LNCaP clone FGC (cell line): ENCODE data around the gene UIMC1.
A peak's percentile ranks its signal among the peaks of the same experiment; 100 is the strongest.
"Not testable (repeated sequence)": the region's sequence is repeated elsewhere in the genome, so short reads cannot be mapped to it uniquely, and the experiment has no call there.

ENCODE experiments used
- DNase-seq: peaks from one replicate; pipeline ENCODE4 v3.0.0-alpha.2; 2011; ENCODE audit warnings: low read depth
- H3K4me3 ChIP-seq: 2 replicates; pipeline ENCODE4 v1.5.1; 2011; ENCODE audit warnings: mild to moderate bottlenecking, low read depth, low read length, control low read depth
- TF ChIP-seq, protein P1 (sequence below): IDR thresholded peaks from 2 replicates; pipeline ENCODE4 v1.5.1; 2012; ENCODE audit warnings: mild to moderate bottlenecking; ENCODE audit not compliant: control insufficient read depth, insufficient read depth; ENCODE audit errors: extremely low read depth

UIMC1 gene

DNA sequence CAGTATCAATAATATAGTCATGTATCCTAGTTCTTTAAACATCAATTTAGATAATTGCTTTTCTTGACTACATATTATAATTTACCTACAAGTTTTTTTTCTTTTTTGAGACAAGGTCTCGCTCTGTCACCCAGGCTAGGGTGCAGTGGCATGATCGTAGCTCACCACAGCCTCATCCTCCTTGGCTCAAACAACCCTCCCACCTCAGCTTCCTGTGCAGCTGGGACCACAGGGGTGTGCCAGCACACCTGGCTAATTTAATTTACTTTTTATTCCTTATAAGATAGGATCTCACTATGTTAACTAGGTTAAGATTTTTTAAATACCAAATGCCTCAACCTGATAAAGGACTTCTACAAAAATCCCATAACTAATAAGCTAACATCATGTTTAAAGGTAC is 21.1 kb downstream of the UIMC1 start:
- TF ChIP-seq, protein P1, sequence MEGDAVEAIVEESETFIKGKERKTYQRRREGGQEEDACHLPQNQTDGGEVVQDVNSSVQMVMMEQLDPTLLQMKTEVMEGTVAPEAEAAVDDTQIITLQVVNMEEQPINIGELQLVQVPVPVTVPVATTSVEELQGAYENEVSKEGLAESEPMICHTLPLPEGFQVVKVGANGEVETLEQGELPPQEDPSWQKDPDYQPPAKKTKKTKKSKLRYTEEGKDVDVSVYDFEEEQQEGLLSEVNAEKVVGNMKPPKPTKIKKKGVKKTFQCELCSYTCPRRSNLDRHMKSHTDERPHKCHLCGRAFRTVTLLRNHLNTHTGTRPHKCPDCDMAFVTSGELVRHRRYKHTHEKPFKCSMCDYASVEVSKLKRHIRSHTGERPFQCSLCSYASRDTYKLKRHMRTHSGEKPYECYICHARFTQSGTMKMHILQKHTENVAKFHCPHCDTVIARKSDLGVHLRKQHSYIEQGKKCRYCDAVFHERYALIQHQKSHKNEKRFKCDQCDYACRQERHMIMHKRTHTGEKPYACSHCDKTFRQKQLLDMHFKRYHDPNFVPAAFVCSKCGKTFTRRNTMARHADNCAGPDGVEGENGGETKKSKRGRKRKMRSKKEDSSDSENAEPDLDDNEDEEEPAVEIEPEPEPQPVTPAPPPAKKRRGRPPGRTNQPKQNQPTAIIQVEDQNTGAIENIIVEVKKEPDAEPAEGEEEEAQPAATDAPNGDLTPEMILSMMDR: no peak
- no peak for DNase-seq
- no peak overlapping the region for H3K4me3 ChIP-seq

DNA sequence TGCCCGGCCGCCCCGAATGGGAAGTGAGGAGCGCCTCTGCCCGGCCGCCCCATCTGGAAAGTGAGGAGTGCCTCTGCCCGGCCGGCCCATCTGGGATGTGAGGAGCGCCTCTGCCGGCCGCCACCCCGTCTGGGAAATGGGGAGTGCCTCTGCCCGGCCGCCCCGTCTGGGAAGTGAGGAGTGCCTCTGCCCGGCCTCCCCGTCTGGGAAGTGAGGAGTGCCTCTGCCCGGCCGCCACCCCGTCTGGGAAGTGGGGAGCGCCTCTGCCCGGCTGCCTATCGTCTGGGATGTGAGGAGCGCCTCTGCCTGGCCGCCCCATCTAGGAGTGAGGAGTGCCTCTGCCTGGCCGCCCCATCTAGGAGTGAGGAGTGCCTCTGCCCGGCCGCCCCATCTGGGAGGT is 22.4 kb downstream of the UIMC1 start:
- not testable (repeated sequence) for H3K4me3 ChIP-seq, DNase-seq

DNA sequence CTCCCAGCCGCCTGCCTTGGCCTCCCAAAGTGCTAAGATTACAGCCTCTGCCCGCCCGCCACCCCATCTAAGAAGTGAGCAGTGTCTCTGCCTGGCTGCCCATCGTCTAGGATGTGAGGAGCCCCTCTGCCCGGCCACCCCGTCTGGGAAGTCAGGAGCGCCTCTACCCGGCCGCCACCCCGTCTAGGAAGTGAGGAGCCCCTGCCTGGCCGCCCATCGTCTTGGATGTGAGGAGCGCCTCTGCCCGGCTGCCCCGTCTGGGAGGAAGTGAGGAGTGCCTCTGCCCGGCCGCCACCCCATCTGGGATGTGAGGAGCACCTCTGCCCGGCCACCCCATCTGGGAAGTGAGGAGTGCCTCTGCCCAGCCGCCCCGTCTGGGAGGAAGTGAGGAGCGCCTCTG is 23.0 kb downstream of the UIMC1 start:
- DNase-seq, H3K4me3 ChIP-seq: not testable (repeated sequence)

DNA sequence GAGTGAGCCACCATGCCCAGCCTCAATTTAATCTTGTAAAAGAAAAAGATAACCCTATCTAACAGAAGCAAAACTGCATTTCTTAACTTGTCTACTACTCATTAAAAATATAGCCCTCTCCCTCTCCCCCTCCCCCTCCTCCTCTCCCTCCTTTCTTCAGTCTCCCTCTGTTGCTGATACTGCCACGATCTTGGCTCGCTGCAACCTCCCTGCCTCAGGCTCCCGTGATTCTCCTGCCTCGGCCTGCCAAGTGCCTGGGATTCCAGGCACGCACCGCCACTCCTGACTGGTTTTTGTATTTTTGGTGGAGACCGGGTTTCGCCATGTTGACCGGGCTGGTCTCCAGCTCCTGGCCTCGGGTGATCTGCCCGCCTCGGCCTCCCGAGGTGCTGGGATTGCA is 23.5 kb downstream of the UIMC1 start:
- H3K4me3 ChIP-seq, DNase-seq: not testable (repeated sequence)

DNA sequence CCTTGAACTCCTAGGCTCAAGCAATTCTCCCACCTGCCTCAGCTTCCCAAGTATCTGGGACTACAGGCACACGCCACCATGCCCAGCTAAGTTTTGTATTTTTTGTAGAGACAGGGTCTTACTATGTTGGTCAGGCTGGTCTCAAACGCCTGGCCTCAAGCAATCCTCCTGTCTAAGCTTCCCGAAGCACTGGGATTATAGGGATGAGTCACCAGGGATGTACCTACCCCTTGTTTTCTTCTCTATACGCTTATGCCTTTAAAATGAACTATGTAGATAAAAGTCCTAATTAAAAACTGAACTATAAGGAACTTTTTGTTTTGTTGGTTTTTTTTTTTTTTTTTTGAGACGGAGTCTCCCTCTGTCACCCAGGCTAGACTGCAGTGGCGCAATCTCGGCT is 25.8 kb downstream of the UIMC1 start:
- no peak for DNase-seq
- TF ChIP-seq, protein P1: no peak

DNA sequence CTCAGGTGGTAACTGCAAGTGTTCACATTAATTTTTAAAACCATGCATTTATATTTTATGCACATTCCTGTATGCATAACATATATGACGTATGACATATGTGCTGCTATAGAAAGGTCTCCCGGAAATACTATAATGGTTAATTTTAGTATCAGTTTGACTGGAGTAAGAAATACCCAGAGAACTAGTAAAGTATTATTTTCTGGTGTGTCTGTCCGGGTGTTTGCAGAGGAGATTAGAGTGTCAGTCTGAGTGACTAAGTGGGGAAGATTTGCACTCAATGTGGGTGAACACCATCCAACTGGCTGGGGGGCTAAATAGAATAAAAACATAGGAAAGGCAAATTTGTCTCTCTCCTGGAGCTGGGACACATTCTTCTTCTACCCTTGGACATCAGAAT is 26.9 kb downstream of the UIMC1 start:
- no peak overlapping the region for H3K4me3 ChIP-seq
- DNase-seq: no peak
- TF ChIP-seq, protein P1: no peak

More for the DNA sequence above, 25.8 kb downstream of the UIMC1 start:
- no peak overlapping the region for H3K4me3 ChIP-seq

DNA sequence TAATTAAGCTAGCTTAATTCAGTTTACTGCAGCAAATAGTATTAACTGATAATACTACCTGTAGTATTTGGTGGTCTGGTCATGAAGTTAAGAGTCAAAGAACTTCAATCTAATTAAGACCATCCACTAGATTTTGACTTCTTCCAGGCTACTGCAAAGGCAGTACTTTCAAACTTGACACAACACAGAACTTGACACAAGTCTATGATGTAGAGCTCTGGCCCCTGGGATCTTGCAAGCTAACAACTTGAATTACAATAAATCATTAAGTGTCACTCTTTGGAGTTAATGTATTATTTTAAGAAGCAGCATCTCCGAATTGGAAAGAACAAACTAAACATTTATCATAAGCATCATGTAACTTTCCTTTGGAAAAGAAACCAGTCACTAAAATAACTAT is 40.9 kb downstream of the UIMC1 start:
- TF ChIP-seq, protein P1: no peak
- no peak for DNase-seq
- no peak overlapping the region for H3K4me3 ChIP-seq

DNA sequence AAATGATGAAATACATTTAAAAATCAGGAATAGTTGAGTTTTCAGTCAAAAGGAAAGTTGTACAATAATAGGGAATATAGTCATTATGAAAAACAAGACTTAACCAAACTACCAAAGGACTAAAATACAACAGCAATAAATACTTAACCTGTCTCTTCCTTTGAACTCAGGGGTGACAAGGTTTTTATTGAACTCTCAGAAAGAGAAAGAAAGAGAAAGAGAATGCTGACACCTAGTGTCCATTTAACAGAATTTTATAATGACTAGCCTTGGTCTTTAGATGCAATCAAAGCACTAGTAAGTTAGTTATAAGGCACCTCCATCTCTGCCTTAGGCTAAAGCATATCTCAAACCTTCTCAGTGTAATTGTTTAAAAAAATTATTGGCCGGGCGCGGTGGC is 47.5 kb downstream of the UIMC1 start:
- no peak overlapping the region for H3K4me3 ChIP-seq
- TF ChIP-seq, protein P1: peak; percentile 43
- DNase-seq: peak; percentile 27

DNA sequence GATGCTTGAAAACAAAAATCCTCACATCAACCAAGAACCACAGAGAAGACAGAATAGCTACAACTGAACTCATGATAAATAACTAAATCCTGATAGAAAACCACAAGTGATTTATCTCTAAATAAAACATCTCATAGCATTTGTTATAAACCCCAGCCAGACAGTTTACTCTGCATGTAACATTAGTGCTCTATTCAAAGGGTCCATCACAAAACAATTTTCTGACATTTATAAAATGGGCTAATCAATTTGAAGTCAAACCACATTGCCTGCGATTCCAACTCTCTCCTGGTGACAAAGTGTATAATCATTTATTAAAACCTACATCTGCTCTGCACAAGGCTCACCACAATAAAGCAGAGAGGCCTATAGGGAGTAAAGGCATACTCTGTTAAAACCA is 49.8 kb downstream of the UIMC1 start:
- DNase-seq: no peak
- H3K4me3 ChIP-seq: no peak overlapping the region
- TF ChIP-seq, protein P1: no peak
